Fibroblast of villous mesenchyme (primary cell): Measurements from ENCODE around the gene BANK1. TPM values are rescaled to one million over a fixed set of nuclear protein-coding genes. Genes with fewer than 3 reads are reported as not detected.

Experiments used
- DNase-seq: peaks from one replicate; pipeline ENCODE4 v3.0.0-alpha.2; 2010; ENCODE audit warnings: low read depth
- H3K4me3 ChIP-seq: 2 replicates; pipeline ENCODE4 v1.5.1; 2011; ENCODE audit warnings: low read depth, mild to moderate bottlenecking, low read length
- total RNA-seq: library from RNA; depleted of rRNA; stranded (reverse); fragments of >200 nt; gene quantifications from 2 replicates; pipeline ENCODE4 v1.2.3, GENCODE V29; 2012
- TF ChIP-seq, protein P1 (sequence below): IDR thresholded peaks from 2 replicates; pipeline ENCODE4 v1.5.1; 2012; ENCODE audit warnings: low read depth, mild to moderate bottlenecking, low read length; ENCODE audit not compliant: insufficient read depth

The BANK1 gene
- total RNA-seq, 1 donor = 0.86 TPM

DNA sequence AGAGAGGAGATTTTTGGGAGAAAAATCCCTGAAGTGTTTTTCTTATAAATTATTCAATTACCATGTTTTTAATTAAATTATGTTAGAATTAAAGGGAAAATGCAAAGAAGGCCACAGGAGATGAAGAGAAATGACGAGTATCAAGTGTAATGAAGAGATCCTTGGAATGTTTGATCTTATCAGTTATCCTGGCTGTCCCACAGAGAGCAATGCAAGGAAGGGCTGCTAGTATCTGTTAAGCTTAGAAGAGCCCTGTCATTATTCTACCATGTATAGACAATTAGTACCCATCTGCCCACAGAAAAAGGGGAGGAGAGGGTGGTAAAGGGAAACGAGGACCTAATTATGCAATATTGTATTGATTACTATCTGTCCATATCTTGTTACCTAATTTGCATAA, 257.1 kb downstream of the BANK1 start:
- no peak overlapping the region for H3K4me3 ChIP-seq
- TF ChIP-seq, protein P1, sequence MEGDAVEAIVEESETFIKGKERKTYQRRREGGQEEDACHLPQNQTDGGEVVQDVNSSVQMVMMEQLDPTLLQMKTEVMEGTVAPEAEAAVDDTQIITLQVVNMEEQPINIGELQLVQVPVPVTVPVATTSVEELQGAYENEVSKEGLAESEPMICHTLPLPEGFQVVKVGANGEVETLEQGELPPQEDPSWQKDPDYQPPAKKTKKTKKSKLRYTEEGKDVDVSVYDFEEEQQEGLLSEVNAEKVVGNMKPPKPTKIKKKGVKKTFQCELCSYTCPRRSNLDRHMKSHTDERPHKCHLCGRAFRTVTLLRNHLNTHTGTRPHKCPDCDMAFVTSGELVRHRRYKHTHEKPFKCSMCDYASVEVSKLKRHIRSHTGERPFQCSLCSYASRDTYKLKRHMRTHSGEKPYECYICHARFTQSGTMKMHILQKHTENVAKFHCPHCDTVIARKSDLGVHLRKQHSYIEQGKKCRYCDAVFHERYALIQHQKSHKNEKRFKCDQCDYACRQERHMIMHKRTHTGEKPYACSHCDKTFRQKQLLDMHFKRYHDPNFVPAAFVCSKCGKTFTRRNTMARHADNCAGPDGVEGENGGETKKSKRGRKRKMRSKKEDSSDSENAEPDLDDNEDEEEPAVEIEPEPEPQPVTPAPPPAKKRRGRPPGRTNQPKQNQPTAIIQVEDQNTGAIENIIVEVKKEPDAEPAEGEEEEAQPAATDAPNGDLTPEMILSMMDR = no peak
- DNase-seq = no peak

DNA sequence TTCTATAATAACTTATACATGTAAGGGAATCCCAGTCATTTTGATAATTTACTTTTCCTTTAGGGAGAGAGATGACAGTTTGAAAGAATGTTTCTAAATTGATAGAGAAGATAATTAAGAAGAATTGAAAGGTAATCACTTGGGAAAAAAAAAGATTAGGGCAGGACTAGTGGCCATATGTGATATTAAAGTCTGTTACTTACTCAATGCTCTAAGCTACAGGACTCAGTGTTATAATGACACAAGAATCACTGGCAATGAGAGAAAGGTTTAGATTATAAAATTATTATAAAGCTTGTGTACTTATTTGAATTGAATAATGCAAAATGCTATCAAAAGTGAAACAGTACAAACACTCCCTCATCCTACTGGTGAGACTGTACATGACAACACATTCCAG, 265.3 kb downstream of the BANK1 start:
- no peak for DNase-seq
- no peak overlapping the region for H3K4me3 ChIP-seq
- TF ChIP-seq, protein P1 = peak; percentile 7

DNA sequence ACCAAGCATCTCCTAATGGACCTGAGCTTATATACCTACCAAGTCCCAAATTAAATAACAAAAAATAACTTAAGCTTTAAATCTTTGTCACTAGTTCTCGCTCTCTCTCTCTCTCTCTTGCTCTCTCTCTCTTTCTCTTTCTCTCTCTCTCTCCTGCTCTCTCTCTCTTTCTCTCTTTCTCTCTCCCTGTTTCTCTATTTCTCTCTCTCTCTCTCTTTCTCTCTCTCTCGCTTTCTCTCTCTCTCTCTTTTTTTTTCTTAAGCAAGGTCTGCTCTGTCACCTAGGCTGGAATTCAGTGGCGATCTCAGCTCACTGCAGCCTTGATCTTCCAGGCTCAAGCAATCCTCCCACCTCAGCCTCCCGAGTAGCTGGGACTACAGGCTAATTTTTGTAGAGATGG, 266.6 kb downstream of the BANK1 start:
- DNase-seq = no peak
- no peak overlapping the region for H3K4me3 ChIP-seq
- TF ChIP-seq, protein P1 = no peak

DNA sequence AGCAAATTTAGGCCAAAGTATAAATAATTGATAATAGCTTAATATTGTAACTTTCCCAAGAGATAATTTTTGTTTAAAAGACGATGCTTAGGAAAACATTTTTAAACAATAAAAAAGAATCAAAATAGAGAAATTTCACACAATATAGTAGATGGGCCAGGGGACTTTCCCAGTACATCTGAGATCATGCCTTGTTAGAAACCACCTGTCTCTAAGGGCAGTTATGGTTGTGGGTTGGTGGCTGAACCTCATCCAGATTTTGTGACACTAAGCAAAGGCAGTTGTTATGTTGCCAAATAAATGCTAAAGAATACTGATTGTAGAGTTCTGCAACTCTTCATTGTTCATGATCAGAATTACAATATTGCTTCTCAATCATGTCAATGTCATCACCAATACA, 270.6 kb downstream of the BANK1 start:
- TF ChIP-seq, protein P1 = no peak
- no peak overlapping the region for H3K4me3 ChIP-seq
- DNase-seq = no peak

DNA sequence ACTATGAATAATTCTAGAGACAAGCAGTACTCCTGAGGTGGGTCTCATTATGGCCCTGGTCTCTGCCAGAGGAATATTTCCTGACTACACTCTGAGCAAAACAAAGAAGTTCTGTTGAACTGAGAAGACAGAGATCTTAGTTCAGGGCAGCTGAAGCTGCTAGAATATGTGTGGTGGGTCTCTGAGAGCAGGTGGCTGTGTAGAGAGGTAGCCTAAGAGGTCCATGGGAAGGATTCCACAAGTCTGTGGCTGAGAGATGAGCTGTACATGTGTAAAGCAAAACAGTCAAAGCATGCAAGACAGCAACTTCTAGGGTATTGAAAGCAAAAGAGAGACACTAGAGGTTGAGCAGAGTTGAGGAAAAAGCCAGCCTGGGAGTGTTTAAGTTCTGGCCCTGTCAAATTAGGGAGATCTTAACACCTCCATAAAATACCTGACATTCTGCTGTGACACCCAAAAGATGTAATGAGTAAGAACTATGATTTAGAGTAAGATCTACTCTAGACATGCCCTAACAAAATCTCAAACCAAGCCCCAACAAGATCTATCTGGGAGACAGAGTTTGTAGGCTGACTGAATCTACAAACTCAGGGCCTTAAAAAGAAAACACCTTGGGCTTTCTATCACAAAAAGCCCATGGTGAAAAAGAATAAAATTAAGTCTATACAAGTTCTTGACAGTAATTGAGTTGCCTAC, 274.4 kb downstream of the BANK1 start:
- DNase-seq = no peak
- no peak overlapping the region for H3K4me3 ChIP-seq
- TF ChIP-seq, protein P1 = no peak

DNA sequence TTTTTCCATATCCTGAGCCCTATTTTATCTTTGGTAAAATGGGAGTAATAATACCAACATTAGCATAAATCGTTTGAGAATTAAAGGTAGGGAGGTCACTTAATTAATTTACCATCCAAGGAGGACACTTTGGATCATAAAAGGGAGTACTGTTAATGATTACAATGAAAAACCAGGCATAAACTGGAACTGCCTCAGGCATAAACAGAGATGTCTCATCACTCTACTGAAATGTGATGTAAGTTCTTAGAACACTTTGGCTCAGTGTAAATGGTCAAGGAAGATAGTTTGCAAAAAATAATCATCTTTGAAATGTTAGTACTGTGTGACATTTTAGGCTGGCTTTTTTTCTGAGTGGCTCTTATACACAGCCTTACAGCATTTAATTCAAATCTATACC, 286.1 kb downstream of the BANK1 start:
- no peak overlapping the region for H3K4me3 ChIP-seq
- peak; percentile 0 for DNase-seq
- TF ChIP-seq, protein P1 = no peak

DNA sequence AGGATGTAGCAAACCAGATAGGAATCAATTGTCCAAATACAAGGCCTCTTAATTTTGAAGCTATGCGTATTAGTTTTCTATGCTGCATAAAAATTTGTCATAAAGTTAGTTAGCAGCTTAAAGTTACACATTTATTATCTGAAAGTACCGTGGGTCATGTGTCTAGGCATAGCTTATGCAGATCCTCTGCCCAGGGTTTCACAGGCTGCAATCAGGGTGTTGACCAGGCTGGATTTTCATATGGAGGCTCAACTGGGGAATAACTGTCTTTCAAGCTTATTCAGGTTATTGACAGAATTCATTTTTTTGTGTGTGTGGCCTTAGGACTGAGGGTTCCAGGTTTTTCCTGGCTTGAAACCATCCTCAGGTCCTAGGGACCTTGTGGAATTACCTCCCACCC, 289.7 kb downstream of the BANK1 start:
- no peak overlapping the region for H3K4me3 ChIP-seq
- TF ChIP-seq, protein P1 = no peak
- no peak for DNase-seq
